Measurements from ENCODE around the gene EEF1A1. TPM values are rescaled to one million over a fixed set of nuclear protein-coding genes. Genes with fewer than 3 reads are reported as not detected.
"Not testable (repeated sequence)": the region's sequence is repeated elsewhere in the genome, so short reads cannot be mapped to it uniquely, and the experiment has no call there.

Gene EEF1A1
- total RNA-seq, 6 donors from 2014 or later: 3,617 to 10,582 (median 7,272) TPM

GRCh38 chr6:73564578-73565345 is 43.9 kb upstream of the EEF1A1 start:
- no peaks in the 10 kb centered on the region for H3K27me3 ChIP-seq

GRCh38 chr6:73562558-73562957 is 41.7 kb upstream of the EEF1A1 start:
- WGBS, 2 donors: 81% methylated on average over 2 of the region's 2 CpGs
- H3K9me3 ChIP-seq: no peaks in the 10 kb centered on the region
- H3K4me3 ChIP-seq: no peak overlapping the region
- no peak for DNase-seq
- peaks cover 4 to 17% (median 10%) of the 10 kb centered on the region in 4 donors for H3K4me1 ChIP-seq
- no peak overlapping the region for H3K27ac ChIP-seq
- TF ChIP-seq CTCF (IDR thresholded peaks at IDR 0.05) (no peak), EP300 (IDR thresholded peaks at IDR 0.05) (no peak), POLR2AphosphoS5 (IDR thresholded peaks at IDR 0.05) (no peak), POLR2A (IDR thresholded peaks at IDR 0.05) (no peak)
- H3K27me3 ChIP-seq: no peaks in the 10 kb centered on the region
- no peak for ATAC-seq (ENCODE audit: low FRiP score in 2 of 2)
- H3K36me3 ChIP-seq: no peaks in the 10 kb centered on the region

More at GRCh38 chr6:73564578-73565345, 43.9 kb upstream of the EEF1A1 start:
- no peak overlapping the region for H3K27ac ChIP-seq
- 95% methylated on average over 17 of the region's 17 CpGs for WGBS, 2 donors
- no peaks in the 10 kb centered on the region for H3K36me3 ChIP-seq
- no peak for ATAC-seq (ENCODE audit: low FRiP score in 2 of 2)
- peaks cover 4 to 20% (median 15%) of the 10 kb centered on the region in 4 donors for H3K4me1 ChIP-seq
- TF ChIP-seq POLR2AphosphoS5 (IDR thresholded peaks at IDR 0.05) (no peak), CTCF (IDR thresholded peaks at IDR 0.05) (no peak), EP300 (IDR thresholded peaks at IDR 0.05) (no peak), POLR2A (IDR thresholded peaks at IDR 0.05) (no peak)
- H3K9me3 ChIP-seq: no peaks in the 10 kb centered on the region
- H3K4me3 ChIP-seq: no peak overlapping the region
- DNase-seq: no peak

GRCh38 chr6:73560853-73561407 is 40.1 kb upstream of the EEF1A1 start:
- WGBS, 2 donors: 81 to 87% methylated on average over 9 of the region's 9 CpGs
- peaks cover 0 to 7% (median 0%) of the 10 kb centered on the region in 4 donors for H3K4me1 ChIP-seq
- H3K27ac ChIP-seq: no peak overlapping the region
- no peak for ATAC-seq (ENCODE audit: low FRiP score in 2 of 2)
- no peaks in the 10 kb centered on the region for H3K27me3 ChIP-seq
- no peak for TF ChIP-seq EP300 (IDR thresholded peaks at IDR 0.05)
- TF ChIP-seq POLR2AphosphoS5 (IDR thresholded peaks at IDR 0.05): no peak
- TF ChIP-seq POLR2A (IDR thresholded peaks at IDR 0.05): no peak
- TF ChIP-seq CTCF (IDR thresholded peaks at IDR 0.05): no peak
- DNase-seq: no peak
- H3K9me3 ChIP-seq: no peaks in the 10 kb centered on the region
- no peaks in the 10 kb centered on the region for H3K36me3 ChIP-seq
- no peak overlapping the region for H3K4me3 ChIP-seq

GRCh38 chr6:73560182-73560732 is 39.4 kb upstream of the EEF1A1 start:
- H3K4me3 ChIP-seq: no peak overlapping the region
- TF ChIP-seq POLR2AphosphoS5 (IDR thresholded peaks at IDR 0.05): no peak
- no peak for TF ChIP-seq POLR2A (IDR thresholded peaks at IDR 0.05)
- no peak for TF ChIP-seq EP300 (IDR thresholded peaks at IDR 0.05)
- TF ChIP-seq CTCF (IDR thresholded peaks at IDR 0.05): no peak
- H3K4me1 ChIP-seq: peaks cover 0 to 7% (median 0%) of the 10 kb centered on the region in 4 donors
- H3K27me3 ChIP-seq: no peaks in the 10 kb centered on the region
- H3K27ac ChIP-seq: no peak overlapping the region
- H3K36me3 ChIP-seq: no peaks in the 10 kb centered on the region
- DNase-seq (no peak), ATAC-seq (ENCODE audit: low FRiP score in 2 of 2) (no peak)
- WGBS, 2 donors: 53 to 54% methylated on average over 8 of the region's 8 CpGs
- no peaks in the 10 kb centered on the region for H3K9me3 ChIP-seq

GRCh38 chr6:73559399-73559794 is 38.6 kb upstream of the EEF1A1 start:
- DNase-seq; H3K36me3 ChIP-seq; H3K27ac ChIP-seq; H3K4me1 ChIP-seq; H3K27me3 ChIP-seq; H3K9me3 ChIP-seq; H3K4me3 ChIP-seq; ATAC-seq (ENCODE audit: low FRiP score in 2 of 2): not testable (repeated sequence)
- WGBS, 2 donors: 94 to 96% methylated on average over 12 of the region's 12 CpGs

Data from upper lobe of left lung (tissue), 6 donors.